ENCODE results near the gene KIF2C.
"Not testable (repeated sequence)": the region's sequence is repeated elsewhere in the genome, so short reads cannot be mapped to it uniquely, and the experiment has no call there.

KIF2C gene

GRCh38 chr1:44720281-44720680 is 19.4 kb upstream of the KIF2C start:
- no peak for DNase-seq

GRCh38 chr1:44721485-44722361 is 17.9 kb upstream of the KIF2C start:
- peak; percentile 88 for DNase-seq

GRCh38 chr1:44723064-44723463 is 16.6 kb upstream of the KIF2C start:
- DNase-seq, result peak; percentile 70

GRCh38 chr1:44723496-44724295 is 15.9 kb upstream of the KIF2C start:
- DNase-seq, result peak; percentile 72

DNA sequence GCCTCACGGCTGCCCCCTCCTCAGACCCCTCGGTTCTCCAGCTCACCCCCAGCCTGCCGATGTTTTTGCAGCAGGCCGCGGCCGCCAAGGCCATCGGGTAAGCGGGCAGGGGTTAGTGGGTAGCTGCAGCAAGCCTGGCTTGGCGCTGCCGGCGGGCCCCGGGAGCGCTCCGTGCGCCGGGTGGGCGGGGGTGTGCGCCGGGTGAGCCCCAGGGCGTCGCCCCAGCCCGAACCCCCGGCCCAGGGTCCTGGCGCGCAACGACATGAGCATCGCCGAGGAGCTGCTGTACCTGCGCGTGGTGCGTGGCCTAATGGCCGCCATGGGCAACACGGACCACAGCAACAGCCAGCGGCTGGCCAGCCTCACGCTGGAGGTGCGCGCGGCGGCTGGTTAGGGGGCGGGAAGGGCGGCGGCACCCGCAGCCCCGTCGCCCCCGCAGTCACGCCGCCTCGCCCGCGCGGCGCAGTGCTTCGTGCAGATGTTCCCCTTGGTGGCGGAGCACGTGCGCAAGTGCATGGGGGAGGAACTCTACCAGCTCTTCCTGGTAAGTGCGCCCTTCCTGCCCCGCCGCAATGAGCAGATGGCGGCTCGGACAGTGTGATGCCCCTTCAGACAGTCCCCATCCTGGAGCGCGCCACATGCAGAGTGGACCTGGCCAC is 15.2 kb upstream of the KIF2C start:
- DNase-seq, result no peak

DNA sequence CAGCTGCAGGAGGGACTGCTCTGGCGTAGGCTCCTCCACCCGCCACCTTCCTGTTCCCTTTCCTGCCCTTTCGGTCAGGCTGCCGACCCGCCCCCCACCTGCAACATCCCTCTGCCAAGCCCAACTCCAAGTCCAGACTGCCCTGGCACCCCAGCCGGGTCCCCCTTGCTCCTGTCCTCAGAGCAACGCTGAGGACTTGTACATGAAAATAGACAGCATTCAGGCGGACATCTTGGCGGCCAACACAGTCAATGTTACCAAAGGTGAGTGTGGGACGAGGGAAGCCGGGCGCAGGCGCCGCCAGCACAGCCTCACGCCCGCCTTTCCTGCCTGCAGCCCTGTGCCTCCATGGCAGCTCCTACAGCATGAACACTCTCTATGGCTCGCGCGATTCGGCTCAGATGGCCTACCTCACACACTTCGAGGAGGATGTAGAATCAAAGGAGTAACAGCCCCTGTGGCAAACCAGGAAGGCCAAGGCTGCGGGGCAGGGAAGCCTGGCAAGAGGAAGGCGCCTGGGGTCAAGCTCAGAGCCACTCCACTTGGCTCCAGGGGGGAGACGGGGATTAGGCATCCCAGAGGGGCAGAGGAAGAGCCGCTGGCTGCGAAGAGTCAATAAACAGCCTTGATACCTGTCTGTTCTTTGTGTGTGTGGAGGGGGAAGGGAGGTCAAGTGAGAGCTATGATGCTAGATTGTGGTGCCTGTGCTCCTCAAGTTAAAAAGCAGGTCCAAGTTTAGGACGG is 14.5 kb upstream of the KIF2C start:
- DNase-seq, result no peak

- peak; percentile 97 for DNase-seq
Observed at GRCh38 chr1:44730741-44731512, 8.7 kb upstream of the KIF2C start, which contains the start of gene RNU5D-1. Gene RNU5D-1 (minus strand): TSS chr1:44731170.

DNA sequence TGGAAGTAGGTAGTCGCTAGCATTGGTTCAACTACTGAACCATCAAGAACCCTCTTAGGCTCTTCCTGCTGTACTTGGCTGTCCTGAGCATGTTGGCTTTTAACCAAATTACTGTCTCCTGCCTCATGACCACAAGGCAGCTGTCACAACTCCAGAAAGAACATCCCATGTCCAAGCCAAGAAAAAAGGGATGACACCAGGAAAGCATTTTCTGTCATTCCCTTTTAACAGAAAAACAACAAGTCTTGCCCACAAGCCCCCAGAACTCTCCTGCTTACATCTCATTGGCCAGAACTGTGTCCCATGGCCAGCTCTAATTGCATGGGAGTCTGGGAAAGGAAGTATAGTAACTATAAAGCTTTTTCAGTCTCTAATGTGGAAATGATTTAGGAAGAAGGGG is 6.3 kb upstream of the KIF2C start:
- no peak for DNase-seq

DNA sequence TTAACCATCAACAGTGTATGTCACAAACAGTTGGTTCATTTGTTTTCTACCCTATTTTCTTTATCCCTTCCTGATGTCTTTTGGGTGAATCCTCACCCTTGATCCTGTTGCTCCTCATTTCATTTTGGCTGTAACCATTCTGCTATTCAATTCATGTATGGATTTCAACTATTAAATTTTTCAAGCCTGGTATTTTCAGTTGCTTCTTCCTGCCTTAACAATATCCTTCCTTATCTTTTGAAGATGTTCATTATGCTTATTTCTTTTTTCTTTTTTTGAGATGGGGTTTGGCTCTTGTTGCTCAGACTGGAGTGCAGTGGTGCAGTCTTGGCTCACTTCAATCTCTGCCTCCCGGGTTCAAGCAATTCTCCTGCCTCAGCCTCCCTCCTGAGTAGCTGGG is 5.9 kb upstream of the KIF2C start:
- no peak for DNase-seq

DNA sequence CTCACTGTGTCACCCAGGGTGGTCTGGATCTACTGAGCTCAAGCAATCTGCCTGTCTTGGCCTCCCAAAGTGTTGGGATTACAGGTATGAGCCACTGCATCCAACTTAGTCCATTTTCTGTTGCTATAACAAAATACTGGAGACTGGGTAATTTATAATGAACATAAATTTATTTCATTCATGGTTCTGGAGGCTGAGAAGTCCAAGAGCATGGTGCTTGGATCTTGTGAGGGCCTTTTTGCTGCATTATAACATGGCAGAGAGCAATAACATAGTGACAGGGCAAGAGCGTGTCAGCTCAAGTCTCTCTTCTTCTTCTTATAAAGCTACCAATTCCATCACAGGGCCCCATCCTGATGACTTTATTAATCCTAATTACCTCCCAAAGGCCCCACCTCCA is 3.6 kb upstream of the KIF2C start:
- DNase-seq, result no peak

DNA sequence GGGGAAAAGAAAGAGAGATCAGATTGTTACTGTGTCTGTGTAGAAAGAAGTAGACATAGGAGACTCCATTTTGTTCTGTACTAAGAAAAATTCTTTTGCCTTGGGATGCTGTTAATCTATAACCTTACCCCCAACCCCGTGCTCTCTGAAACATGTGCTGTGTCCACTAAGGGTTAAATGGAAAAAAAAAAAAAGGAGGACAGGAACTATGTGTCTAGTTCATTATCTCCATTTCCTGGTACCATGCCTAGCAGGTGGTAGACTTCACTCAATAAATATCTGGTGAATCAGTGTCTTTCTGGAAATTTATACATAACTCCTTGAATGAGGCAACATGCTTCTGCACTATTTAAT is 707 bp upstream of the KIF2C start:
- not testable (repeated sequence) for DNase-seq

GRCh38 chr1:44740179-44740617 is 561 bp downstream of the KIF2C start:
- no peak for DNase-seq

DNA sequence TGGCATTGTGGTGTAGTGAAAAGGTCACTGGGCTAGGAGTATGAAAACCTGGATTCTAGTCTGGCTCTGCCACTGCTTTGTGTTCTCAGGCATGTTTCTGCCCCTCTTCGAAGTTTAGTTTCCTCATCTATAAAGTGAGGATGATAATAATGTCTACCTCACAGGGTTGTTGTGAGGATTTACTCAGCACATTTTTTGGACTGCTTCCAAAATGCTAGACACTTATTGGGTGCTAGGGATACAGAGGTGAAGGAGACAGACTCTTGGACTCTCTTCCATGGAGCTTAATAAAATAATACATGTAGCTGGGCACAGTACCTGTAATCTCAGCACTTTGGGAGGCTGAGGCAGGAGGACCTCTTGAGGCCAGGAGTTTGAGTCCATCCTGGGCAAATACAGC is 3.6 kb downstream of the KIF2C start:
- no peak for DNase-seq

GRCh38 chr1:44747878-44748277 is 8.2 kb downstream of the KIF2C start:
- no peak for DNase-seq

DNA sequence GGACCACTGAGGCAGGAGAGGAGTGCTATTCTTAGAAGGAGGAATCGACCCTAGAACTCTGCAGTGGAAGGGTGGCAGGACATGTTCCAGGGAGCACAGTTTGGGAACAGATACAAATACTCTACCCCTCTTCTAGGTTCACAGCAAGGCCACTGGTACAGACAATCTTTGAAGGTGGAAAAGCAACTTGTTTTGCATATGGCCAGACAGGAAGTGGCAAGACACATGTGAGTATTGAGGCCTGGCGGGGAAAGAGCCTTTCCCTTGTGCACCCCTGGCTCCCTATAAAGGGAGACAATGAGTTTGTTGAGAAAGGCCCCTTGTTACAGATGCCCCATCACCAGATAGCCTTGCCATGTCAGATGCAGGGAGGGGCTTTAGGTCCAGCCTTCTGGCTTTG is 17.8 kb downstream of the KIF2C start:
- DNase-seq, result no peak

GRCh38 chr1:44759077-44759476 is 19.4 kb downstream of the KIF2C start:
- no peak for DNase-seq

- DNase-seq, result no peak
Observed at GRCh38 chr1:44760876-44761275, 21.2 kb downstream of the KIF2C start.

DNA sequence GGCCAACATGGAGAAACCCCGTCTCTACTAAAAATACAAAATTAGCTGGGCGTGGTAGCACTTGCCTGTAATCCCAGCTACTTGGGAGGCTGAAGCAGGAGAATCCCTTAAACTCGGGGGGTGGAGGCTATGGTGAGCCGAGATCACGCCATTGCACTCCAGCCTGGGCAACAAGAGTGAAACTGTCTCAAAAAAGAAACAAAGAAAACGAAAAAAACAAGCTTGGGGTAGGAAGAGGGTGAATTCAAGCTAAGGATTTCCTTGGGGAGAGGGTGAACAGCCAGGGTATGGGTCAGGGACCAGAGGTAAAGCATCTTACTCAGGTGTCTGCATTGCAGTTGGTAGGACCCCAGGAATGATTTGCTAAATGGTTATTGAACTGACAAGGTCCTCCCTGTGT is 26.8 kb downstream of the KIF2C start:
- not testable (repeated sequence) for DNase-seq

DNA sequence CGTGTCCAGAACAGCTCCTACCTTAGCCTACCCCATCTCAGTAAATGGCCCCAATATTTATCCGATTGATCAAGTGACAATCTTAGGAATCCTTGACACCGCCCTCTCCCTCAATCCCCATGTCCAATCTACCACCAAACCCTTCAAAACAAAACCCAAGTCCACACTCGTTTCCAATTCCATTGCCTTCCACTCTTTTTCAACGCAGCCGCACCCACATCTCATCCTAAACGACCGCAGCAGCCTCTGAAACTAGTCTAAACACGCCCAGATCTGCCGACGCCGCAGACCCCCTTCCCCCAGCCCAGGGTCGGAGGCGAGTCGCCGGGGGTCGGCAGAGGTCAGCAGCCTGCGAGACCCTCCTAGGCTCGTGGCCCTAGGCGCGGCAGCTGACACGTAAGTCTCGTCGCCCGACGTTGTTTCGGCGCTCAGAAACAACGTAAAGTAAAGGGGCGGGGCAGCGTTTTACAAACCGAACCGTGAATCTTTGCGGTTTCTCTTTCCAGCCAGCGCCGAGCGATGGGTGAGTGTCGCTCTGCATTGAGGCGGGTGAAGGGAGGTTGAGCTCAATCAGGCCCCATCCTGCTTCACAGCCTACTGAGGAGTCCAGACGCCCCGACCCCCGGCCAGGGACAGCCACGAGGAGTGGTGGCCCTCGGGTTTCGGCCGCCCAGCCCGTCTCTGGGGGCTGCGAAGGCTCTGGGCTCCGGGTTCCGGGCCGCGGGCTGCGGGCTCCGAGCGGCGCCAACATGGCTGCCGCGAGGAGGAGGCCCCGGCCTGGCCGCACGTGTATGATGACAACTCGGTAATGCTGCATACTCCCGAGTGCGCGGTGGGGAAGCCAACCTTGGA is 35.7 kb downstream of the KIF2C start, which contains the start of gene RPS8:
RPS8 (plus strand) TSS at position 463 of the 852 bp plus-strand sequence; CDS start at position 520, 57 bp downstream.
- DNase-seq, result peak; percentile 91

- DNase-seq, result peak; percentile 68
Observed at GRCh38 chr1:44775930-44776729, 36.5 kb downstream of the KIF2C start.
